Fibroblast of peridontal ligament (primary cell): ENCODE results near the gene GPR55.

Experiments
- DNase-seq: peaks from one replicate; pipeline ENCODE4 v3.0.0-alpha.2; 2010; ENCODE audit errors: extremely low read depth

Gene GPR55

DNA sequence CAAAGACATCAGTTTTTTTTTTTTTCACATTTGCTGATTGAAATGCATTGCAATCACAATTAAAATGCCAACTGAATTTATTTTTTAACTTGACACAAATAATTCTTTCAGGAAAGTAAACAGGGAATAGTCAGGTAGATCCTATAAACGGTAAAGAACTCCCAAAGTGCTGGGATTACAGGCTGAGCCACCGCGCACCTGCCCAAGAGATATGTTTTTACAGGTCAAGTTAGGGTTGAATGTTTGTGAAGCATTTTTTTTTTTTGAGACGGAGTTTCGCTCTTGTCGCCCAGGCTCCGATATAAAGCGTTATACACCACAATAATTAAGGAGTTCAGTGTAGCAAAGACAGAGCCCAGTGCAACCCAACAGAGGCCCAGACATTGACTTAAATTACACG is 45.2 kb downstream of the GPR55 start:
- no peak for DNase-seq

- DNase-seq, result no peak
These were observed 45.7 kb downstream of the GPR55 start for GRCh38 chr2:230879271-230879882.

DNA sequence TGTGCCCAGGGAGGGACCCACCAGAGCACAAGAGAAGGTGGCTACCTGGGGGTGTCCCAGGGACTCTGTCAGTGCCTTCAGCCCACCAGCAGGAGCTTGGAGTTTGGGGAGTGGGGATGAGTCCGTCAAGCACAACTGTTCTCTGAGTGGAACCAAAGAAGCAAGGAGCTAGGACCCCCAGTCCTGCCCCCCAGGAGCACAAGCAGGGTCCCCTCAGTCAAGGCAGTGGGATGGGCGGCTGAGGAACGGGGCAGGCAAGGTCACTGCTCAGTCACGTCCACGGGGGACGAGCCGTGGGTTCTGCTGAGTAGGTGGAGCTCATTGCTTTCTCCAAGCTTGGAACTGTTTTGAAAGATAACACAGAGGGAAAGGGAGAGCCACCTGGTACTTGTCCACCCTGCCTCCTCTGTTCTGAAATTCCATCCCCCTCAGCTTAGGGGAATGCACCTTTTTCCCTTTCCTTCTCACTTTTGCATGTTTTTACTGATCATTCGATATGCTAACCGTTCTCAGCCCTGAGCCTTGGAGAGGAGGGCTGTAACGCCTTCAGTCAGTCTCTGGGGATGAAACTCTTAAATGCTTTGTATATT is 46.3 kb downstream of the GPR55 start:
- DNase-seq, result no peak

- no peak for DNase-seq
These were observed 47.1 kb downstream of the GPR55 start for GRCh38 chr2:230877759-230878598.

DNA sequence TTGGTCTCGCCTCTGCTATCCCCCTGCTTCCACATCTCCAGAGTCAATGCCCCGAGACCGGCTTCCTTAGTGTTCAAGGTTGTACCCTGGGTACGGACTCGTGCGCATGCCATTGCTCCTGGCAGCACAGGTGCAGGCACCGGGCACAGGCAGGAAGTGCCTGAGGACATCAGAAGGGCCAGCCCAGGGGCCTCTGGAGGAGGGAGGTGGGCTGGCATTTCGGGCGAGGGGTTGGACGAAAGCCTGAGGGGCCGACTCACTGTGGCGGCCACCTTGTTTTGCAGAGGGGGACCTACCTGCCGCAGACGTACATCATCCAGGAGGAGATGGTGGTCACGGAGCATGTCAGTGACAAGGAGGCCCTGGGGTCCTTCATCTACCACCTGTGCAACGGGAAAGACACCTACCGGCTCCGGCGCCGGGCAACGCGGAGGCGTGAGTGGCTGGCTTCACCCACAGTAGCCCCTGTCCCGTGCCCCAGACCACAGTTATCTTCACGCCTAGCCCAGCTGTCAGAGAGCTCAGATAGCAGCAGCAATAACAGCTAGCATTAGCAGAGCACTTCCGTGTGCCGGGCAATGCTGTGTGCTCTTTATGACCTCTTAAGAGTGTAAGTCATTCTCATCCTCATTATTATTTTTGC is 47.8 kb downstream of the GPR55 start:
- no peak for DNase-seq

DNA sequence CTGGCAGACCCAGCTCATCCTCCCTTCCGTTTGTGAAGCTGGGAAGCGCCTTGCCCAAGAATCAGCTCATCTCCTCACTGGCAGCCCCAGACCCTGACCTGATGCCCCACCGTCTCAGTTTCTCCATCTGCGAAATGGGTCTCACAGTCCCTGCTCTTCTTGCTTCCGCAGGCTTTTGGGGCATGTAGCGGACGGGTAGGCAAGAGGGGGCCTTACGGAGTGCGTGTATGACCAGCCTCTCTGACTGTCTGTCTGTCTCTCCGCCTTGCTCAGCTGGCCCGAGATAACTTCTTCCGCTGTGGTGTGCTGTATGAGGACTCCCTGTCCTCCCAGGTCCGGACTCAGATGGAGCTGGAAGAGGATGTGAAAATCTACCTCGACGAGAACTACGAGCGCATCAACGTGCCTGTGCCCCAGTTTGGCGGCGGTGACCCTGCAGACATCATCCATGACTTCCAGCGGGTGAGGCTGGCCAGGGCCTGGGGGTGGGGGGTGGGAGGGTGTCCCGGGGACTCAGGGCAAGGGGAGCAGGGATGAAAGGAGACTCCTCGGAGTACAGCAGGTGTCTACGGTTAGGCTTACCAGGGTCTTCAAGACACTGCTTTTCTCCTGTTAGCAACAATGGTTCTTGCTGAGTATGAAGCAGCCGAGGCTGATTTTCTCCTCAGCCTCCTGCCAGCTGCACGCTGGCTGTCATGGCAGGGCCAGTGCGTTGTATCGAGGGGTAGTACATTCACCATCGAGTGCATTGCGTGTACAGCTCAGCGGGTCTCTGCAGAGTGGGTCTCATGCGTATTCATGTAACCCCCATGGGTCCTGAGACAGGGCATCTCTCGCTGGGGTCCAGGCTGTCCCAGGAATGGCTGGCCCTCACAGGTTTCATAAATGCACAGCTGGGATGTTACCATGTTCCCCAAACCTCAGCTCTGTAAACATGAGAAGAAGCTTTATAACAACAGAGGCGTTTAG is 49.4 kb downstream of the GPR55 start:
- DNase-seq, result no peak

- no peak for DNase-seq
These were observed 50.2 kb downstream of the GPR55 start for GRCh38 chr2:230874876-230875275.

- DNase-seq, result no peak
These were observed 50.6 kb downstream of the GPR55 start for GRCh38 chr2:230874456-230874855.

- DNase-seq, result no peak
These were observed 51.2 kb downstream of the GPR55 start for GRCh38 chr2:230873661-230874401.

- DNase-seq, result no peak
These were observed 51.9 kb downstream of the GPR55 start for GRCh38 chr2:230872968-230873660.

DNA sequence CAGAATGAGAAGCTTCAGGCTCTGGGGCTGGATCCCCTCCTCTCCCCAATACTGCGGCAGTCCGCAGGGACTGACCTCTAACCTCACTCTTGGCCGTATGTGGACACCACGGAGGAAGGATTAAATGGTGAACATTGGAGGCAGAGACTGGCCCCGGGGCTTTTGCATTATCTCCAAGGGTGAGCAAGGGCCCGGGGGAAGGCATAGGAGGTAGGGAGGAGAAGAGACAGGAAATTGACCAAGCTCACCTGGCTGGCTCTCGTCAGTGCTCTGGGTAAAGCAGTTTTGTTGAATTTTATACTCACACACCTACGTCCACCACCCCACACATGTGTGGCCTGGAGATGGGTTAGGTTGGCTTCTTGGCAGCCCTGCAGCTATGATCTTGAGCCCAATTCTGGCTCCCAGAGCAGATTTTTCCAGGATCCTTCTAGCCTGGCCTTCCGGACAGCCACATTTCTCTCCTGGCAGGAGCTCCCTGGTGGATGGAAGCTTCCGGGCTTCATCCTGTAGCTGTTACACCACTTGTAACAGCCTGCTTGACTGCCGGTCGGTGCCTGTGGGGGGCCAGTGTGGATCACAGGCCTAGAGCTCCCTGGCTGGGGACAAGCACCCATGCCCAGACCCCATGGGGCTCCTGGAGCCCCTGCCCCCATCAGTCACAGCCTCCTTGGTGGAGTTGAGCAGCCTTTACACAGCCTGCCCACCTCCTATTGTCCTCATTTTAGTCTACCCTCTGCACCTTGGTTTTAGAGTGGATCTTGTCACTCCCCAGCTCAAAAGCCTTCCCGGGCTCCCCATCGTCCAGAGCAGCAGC is 52.7 kb downstream of the GPR55 start:
- no peak for DNase-seq

DNA sequence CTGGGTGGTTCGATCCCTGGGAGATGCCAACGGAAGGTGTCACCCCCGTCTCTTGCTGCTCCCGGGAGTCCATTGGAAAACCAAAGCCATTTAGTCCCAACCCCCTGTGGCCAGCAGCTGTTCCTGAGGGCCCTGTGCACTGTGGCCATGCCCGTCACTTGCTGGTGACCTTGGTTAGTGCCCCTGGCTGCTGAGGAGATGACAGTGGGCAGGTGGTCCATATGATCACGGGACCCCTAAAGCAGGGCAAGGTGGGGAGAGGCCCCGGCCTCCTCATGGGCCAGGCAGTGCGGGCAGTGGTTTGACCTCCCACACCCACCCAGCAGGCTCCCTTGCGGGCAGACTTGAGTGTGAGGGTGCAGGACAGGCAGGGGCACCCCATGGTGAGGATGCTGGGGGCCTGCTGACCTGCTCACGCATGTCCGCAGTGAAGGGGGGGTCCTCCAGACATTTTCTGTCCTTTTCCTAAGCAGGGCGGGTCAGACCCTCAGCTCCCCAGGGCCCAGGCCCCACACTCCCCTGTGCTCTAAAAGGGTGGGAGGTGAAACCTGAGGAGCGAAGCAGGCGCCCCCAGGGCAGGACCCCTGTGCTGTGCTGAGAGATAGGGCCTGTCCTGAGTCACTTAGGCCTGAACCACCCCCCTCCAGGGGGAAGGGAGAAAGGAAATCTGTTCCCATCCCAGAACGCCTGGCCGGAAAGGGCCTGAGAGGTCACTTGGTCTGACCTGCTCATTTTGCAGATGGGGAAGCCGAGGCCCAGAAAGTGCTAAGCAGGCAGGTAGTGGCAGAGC is 53.5 kb downstream of the GPR55 start:
- DNase-seq, result no peak

GRCh38 chr2:230870544-230871360 is 54.3 kb downstream of the GPR55 start:
- no peak for DNase-seq

DNA sequence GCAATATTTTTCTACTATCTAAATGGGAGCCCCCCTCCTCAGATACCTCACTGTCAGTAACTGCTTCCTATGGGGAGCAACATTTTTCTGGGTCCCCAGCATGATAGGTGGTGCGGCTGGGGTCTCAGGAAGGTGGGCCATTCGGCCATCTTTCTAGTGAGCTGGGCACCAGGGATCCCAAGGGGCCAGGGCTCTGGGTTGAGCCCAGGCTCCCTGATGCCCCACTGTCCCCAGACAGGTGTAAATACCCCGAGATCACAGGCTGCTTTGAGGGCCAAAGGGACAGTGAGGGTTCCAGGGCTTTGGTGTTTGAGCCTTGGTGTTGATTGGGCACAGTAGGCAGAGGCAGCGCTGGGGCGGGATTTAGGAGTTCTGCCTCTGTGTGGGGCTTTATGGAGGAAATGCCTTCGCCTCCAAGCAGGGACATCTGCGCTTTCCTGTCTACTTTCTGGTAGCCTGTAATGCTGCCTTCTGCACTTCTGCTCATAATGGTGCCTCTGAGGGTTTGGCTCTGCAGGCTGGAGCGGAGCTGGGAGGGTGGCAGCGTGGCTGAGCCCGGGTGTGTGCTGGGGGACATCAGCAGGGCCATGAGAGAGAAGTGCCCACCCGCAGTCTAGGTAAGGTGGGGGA is 55.0 kb downstream of the GPR55 start:
- DNase-seq, result no peak

DNA sequence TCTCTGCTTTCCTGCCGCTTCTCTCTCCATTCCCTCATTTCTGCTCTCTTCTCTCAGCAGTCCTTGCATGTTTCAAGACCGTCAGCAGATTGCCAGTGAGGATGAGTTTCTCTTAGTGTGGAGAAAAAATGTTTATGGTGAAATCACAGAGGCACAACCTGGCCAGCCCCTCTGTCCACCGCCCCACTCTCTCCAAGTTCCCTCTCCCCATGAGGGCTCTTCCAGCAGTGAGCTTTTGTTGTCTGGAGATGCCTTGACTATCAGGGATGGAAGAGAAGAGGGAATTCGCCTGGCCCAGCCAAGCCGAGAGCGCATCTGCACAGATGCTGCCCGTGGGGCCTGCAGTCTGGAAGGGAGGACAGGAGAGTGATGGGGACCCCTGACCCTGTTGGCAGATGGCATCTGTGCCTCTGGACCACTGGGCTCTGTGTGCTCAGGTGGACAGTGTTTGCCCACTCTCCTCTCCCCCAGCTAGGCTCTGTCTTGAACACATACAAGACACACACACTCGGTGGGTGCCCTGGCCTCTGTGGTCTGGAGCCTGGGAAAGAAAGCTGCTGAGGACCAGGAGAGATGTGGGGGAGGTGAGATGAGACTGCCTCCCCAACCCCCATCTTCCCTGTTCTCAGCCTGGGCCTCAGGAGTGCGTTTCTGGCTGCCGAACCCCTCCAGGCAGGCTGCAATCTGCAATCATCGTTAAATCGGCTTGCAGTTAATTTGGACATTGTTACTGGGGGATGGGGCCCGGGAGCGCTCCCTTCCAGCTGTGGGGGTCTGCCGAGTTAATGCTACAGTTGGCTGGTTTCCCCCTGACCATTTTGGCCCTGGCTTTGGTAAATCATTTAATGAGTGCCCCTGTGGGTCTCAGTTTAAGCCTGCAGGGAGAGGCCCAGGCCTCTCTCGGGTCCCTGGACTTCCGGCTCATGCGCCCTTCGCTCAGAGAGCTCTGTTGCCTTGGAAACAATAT is 55.8 kb downstream of the GPR55 start:
- DNase-seq, result no peak
